Activated naive CD4-positive, alpha-beta T cell treated with anti-CD3 and anti-CD28 coated beads, Interleukin-2, amount 50 U/mL, for 24 hours (primary cell): ENCODE data around the gene CTDP1.

Experiments used
- H3K27ac Mint-ChIP-seq: one replicate; pipeline ENCODE4 v1.8.0; 2021; ENCODE audit warnings: mild to moderate bottlenecking, mixed read lengths
- H3K27me3 Mint-ChIP-seq: one replicate; pipeline ENCODE4 v1.8.0; 2021; ENCODE audit warnings: mixed read lengths
- H3K36me3 Mint-ChIP-seq: one replicate; pipeline ENCODE4 v1.8.0; 2021; ENCODE audit warnings: mixed read lengths
- H3K4me1 Mint-ChIP-seq: one replicate; pipeline ENCODE4 v1.8.0; 2021; ENCODE audit warnings: mixed read lengths
- H3K4me3 Mint-ChIP-seq: one replicate; pipeline ENCODE4 v1.8.0; 2021; ENCODE audit warnings: mild to moderate bottlenecking, mixed read lengths
- H3K9me3 Mint-ChIP-seq: one replicate; pipeline ENCODE4 v1.8.0; 2021; ENCODE audit warnings: mixed read lengths

The CTDP1 gene

DNA sequence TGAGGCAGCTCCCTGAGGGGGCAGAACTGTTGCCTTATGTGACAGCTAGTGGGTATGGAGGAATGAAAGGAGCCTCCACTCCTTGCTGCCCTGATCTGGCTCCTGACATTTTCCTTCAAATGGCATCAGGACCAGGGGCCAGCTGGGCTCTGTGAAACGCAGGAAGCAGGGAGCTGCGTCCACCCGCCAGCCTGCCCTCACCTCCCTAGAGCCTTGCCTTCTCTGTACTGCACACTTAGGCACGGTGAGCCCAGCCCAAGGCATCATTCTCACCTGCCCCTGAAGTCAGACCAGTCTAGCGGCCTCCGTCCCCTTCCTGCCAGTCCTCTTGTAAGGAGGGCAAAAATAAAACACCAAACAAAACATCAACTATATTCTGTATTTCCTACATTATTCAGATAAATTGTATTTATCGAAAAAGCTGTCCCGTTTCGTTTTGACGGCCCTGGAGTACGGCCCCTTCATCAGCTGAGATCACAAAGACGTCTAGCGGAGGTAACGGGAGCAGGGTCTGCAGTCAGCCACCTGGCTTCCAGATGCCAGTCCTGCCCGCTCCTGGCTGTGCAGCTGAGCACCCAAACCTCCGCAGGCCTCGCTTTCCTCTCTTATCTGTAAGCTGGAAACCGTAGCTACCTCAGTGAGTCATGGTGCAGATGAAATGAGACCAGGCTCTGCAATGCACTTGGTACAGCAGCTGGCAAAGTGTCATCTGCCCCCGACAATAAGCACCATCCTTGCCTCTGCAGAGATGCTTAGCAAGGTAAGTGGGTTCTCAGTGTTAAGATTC, 6.9 kb upstream of the CTDP1 start:
- Mint-ChIP-seq H3K4me1 (no peaks in the 10 kb centered on the region), H3K36me3 (peaks cover 12% of the 10 kb centered on the region), H3K9me3 (peaks cover 3% of the 10 kb centered on the region), H3K27me3 (no peaks in the 10 kb centered on the region), H3K4me3 (no peak overlapping the region), H3K27ac (no peak overlapping the region)

DNA sequence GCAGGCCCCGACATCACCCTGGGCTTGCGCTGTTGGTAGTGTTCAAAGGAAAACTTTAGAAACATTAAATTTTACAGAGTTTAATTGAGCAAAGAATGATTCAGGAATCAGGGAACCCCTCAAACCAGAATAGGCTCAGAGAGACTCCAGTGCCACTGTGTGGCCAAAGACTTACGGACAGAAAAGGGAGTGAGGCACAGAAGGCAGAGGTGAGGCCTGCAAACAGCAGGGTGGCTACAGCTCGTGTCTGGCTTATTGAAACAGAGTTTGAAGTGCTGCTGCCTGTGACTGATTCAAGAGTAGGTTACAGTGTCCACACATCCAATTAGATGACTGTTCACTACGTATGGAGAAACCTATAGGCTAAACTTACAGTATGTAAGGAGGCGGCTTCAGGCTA, 2.4 kb upstream of the CTDP1 start:
- peaks cover 8% of the 10 kb centered on the region for H3K36me3 Mint-ChIP-seq
- peak overlapping the region; percentile 36 for H3K4me3 Mint-ChIP-seq
- no peaks in the 10 kb centered on the region for H3K27me3 Mint-ChIP-seq
- no peak overlapping the region for H3K27ac Mint-ChIP-seq
- peaks cover 25% of the 10 kb centered on the region for H3K4me1 Mint-ChIP-seq
- H3K9me3 Mint-ChIP-seq, result no peaks in the 10 kb centered on the region

DNA sequence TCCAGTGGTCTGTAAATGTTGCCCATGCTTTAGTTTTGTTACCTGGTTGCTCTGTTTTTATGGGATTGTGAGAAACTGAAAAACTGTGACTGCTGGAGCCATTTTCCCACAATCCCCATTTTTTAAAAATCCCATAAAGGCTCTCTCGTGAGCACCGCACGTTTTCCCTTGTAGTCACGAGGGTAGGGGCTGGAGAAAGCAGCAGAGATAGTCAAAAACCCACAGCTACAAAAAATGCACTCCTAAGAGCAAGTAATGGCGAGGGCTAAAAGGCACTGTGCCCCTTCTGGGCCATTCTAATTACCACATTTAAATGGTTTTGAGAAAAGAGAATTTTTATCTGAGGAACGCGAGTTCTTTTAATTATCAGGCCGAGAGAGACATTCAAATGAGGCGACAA, 1.8 kb upstream of the CTDP1 start:
- Mint-ChIP-seq H3K27ac (no peak overlapping the region), H3K4me3 (peak overlapping the region; percentile 86), H3K4me1 (peaks cover 31% of the 10 kb centered on the region), H3K36me3 (peaks cover 11% of the 10 kb centered on the region), H3K9me3 (no peaks in the 10 kb centered on the region), H3K27me3 (no peaks in the 10 kb centered on the region)

DNA sequence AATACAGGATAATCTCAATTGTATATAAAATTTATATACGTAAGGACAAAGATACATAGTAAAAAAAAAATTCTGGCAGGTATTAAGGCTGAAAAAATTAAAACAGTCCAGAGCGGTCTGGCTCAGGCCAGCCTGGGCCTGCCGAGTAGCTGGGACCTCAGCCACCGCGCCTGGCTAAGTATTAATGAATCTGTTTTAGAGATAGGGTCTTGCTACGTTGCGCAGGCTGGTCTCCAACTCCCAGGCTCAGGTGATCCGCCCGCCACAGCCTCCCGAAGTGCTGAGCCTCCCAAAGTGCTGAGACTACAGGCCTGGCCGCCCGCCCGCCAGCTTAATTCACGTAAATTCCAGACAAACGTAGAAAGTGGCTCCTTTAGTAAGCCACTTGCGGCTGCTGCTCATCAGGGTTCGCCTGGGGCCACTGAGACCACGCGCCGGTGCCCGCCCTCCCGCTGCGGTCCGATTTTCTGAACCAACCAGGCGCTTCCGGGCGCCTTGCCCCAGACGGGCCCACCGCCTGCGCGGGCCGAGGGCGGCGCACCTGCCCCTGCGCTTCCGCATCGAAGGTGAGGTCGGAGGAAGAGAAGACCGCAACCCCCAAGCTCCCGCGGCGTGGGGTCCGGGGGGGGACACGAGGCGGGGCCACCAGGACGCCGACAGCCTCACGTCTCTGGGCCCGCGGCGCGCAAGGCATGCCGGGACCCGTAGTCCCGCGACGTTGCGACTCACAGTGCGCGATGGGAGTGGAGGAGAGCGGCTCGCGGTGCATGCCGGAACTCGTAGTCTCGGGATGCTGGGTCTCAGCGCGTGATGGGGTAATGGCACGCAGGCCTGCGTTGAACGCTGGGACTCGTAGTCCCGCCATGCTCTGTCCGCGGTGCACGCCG, 695 bp upstream of the CTDP1 start:
- H3K27me3 Mint-ChIP-seq, result no peaks in the 10 kb centered on the region
- no peaks in the 10 kb centered on the region for H3K9me3 Mint-ChIP-seq
- peaks cover 9% of the 10 kb centered on the region for H3K36me3 Mint-ChIP-seq
- peak overlapping the region; percentile 97 for H3K27ac Mint-ChIP-seq
- H3K4me1 Mint-ChIP-seq, result peaks cover 42% of the 10 kb centered on the region
- peak overlapping the region; percentile 86 for H3K4me3 Mint-ChIP-seq

DNA sequence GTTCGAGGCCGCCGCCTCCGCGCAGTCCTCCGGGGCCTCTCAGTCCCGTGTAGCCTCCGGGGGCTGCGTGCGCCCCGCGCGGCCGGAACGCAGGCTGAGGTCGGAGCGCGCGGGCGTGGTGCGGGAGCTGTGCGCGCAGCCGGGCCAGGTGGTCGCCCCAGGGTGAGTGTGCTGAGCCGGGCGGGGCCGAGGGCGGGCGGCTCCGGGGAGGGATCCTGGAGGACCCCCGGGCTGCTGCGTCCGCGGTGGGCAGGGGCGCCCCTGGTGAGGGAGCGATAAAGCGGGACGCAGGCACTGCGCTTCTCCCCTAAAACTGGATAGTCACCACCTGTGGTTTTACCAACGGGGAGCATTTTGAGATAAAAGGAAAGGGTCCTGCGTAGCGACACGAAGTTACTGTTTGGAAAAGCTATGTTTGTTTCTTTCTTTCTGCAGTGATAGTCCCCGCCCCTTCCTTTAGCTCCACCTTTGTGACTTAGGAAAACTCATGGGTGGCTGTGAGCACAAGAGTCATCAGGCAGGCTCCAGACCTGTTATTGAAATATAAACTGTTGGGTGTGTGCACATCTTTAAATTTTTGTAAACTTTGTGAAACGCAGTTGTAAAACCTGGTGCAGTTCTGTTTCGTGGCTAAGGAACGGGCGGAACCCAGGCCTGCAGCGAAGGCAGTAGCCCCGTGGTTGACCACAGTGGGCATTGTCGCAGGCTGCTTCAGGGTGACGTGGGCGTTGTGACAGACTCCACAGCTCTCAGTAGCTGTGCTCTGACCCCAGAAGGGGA, 687 bp downstream of the CTDP1 start:
- peak overlapping the region; percentile 89 for H3K4me3 Mint-ChIP-seq
- no peaks in the 10 kb centered on the region for H3K9me3 Mint-ChIP-seq
- no peaks in the 10 kb centered on the region for H3K27me3 Mint-ChIP-seq
- peaks cover 9% of the 10 kb centered on the region for H3K36me3 Mint-ChIP-seq
- H3K27ac Mint-ChIP-seq, result peak overlapping the region; percentile 75
- H3K4me1 Mint-ChIP-seq, result peaks cover 55% of the 10 kb centered on the region

DNA sequence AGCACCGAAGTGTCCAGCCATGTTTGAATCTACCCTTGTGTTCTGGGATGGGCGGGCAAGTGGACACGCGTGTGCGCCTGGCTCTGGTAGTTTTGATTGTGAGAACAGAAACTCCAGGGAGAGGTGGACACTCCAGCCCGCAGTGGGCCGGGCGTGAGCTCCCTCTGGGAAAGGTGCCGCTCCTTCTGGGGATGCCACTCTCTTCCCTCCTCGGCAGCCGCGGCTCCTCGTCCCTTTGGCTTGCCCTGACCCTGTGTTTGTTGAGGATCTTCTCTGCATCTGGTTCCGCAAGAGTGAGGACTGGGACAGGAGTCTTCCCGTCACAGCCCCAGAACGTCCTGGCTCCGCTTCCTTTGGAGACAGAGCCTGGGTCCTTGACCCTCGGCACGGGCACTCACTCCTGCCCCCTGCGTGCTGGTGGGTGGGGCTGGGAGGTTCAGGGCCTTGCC, 1.3 kb downstream of the CTDP1 start:
- no peaks in the 10 kb centered on the region for H3K27me3 Mint-ChIP-seq
- peak overlapping the region; percentile 82 for H3K27ac Mint-ChIP-seq
- peaks cover 9% of the 10 kb centered on the region for H3K36me3 Mint-ChIP-seq
- peak overlapping the region; percentile 89 for H3K4me3 Mint-ChIP-seq
- H3K4me1 Mint-ChIP-seq, result peaks cover 62% of the 10 kb centered on the region
- H3K9me3 Mint-ChIP-seq, result no peaks in the 10 kb centered on the region

DNA sequence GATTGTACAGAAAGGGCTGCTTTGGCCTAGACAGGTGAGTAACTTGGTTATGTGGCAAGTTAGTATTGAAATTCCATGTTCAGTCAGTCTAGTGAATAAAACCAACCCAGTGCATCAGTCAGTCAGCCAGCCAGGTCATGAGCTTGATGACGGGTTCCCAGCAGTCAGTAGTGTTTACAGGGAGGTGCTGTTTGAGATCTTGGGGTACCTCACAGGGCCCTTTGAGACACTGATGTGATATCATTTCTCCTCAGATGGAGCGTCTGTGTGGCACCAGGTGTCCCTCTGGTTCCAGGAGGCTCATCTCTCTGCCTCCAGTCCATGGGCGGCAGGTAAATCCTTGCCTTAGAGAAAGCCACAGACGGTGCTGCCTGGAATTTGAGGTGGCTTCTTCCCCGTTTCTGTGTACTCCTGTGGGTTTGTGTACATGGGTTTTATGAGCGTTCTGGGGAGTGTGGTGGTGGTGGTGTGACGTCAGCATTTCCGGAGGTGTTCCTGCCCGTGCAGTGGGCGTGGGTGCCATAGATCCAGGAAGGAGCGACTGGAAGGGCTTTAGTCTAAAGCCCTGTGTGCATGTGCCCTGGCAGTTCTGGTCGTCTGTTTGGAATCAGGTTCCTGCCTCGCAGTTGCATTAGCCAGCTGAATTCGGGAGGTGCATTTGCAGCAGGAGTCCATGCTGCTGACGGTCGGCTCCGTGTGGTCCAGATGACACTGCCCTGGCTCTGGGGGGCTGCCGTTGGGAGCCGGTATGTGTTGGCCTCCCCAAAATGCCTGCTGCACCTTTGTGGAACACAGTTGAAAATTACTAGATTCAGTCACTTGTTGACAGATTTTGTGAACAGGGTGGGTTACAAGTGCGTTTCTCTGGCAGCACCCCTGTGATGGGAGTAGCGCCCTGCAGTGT, 2.1 kb downstream of the CTDP1 start:
- Mint-ChIP-seq H3K36me3 (peaks cover 7% of the 10 kb centered on the region), H3K4me3 (peak overlapping the region; percentile 89), H3K27ac (peak overlapping the region; percentile 82), H3K9me3 (no peaks in the 10 kb centered on the region), H3K4me1 (peaks cover 68% of the 10 kb centered on the region), H3K27me3 (no peaks in the 10 kb centered on the region)

DNA sequence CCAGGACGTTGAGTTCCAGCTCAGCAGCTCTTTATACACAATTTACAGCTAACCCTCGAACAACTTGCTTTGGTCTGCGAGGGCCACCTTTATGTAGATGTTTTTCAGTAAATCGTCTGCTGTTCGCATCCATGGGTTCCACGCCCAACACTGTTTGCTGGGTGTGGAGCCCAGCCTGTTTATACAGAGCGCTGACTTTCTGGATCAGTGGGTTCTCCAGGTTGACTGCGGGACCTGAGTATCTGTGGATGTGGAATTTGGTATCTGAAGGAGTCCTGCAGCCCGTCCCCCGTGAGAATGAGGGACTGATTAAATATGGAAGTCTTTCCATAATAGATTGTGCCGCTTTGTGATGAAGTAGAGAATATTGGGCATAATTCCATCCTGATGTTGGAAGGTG, 2.9 kb downstream of the CTDP1 start:
- Mint-ChIP-seq H3K4me1 (peaks cover 68% of the 10 kb centered on the region), H3K27ac (peak overlapping the region; percentile 91), H3K27me3 (no peaks in the 10 kb centered on the region), H3K4me3 (peak overlapping the region; percentile 89), H3K9me3 (no peaks in the 10 kb centered on the region), H3K36me3 (peaks cover 3% of the 10 kb centered on the region)

DNA sequence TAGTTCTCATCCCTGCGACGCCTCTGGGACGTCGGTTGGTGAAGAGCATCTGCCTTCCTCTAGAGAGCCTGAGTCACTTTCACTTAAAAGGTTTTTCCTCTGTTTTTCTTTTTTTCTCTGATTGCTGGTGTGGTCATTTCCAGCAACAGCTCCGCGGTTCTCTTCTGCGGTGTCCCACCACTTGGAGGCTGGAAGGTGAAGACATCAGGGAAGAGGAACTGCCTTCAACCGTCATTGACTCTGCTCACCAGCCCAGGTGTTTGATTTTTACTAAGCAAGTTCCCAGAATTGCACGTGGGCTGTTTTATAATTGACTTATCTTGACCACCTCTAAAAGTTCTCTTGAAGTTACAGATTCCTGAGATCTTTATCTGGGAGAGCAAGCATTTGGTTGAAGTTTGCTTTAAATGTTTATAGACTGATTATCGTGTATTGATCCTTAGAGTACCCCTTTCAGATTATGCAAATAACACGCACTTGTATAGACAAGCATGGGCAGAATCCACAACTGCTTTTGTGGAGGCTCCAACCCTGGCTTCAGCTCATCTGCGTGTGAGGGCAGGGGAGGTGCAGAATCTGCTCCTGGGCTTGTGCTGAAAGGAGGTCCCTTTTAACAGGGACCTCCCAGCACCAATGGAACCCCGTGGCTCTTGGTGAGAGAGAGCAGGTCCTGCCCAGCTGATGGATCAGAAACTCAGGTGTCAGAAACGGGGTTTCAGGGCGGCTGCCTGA, 3.5 kb downstream of the CTDP1 start:
- Mint-ChIP-seq H3K4me3 (peak overlapping the region; percentile 89), H3K36me3 (peaks cover 3% of the 10 kb centered on the region), H3K27ac (peak overlapping the region; percentile 91), H3K27me3 (no peaks in the 10 kb centered on the region), H3K4me1 (peaks cover 68% of the 10 kb centered on the region), H3K9me3 (no peaks in the 10 kb centered on the region)

DNA sequence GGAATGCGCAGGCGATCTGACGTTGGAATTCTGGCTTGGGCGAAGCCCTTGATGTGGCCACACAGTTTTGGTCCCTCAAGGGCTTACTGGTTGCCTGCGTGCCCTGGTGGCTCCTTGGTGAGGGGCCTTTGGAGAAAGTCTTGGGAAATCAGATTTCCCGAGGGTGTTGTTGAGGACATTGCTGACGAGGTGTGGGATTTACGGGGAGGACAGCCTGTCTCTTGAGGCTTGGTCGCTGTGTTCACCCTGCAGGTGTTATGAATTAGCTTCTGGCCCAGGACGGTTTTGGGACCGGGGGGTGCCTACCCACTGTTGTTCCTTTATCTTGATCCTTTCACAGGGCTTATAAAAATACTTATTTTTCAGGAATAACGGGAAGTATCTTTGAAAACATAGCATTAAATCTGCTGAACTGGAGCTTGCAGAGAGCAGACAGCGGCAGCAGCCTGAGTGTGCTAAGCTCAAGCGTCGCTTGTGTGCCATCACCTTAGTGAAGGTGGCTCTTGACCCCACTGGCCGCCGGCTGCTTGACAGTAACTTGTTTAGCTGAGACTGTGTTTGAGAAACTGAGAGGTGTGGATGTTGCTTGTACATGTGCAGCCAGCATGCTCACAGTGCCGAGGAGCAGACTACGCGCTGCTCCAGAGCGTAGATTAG, 4.2 kb downstream of the CTDP1 start:
- Mint-ChIP-seq H3K27me3 (no peaks in the 10 kb centered on the region), H3K4me3 (peak overlapping the region; percentile 41), H3K4me1 (peaks cover 62% of the 10 kb centered on the region), H3K27ac (no peak overlapping the region), H3K9me3 (no peaks in the 10 kb centered on the region), H3K36me3 (peaks cover 3% of the 10 kb centered on the region)

DNA sequence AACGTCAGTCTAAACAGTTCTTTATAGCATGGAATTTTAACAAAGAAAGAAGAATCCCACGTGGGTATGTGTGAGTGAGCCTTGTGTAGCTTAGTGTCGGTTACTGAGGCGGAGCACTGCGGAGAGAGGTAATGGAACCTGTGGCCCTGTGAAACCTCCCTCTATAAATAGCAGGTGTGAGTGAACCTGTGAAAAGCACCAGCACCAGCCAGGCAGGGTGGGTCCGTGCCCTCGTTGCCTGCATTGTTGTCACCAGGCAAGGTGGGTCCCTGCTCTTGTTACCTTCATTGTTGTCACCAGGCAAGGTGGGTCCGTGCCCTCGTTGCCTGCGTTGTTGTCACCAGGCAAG, 4.7 kb downstream of the CTDP1 start:
- Mint-ChIP-seq H3K36me3 (peaks cover 3% of the 10 kb centered on the region), H3K27ac (no peak overlapping the region), H3K9me3 (no peaks in the 10 kb centered on the region), H3K27me3 (no peaks in the 10 kb centered on the region), H3K4me3 (peak overlapping the region; percentile 41), H3K4me1 (peaks cover 67% of the 10 kb centered on the region)

DNA sequence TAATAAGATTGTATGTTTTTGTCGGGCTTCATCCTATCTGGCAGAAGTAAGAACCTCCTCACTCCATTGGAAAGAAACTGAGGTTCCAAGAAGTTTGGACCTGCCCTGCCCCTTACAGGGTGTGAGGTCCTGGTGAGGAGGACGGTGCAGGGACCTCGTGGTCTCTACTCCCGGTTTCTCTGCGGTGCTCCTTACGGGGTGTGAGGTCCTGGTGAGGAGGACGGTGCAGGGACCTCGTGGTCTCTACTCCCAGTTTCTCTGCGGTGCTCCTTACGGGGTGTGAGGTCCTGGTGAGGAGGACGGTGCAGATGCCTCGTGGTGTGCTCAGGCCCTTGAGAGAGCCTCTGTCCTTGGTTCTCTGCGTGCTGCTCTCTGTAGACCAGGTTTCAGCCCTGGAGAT, 5.2 kb downstream of the CTDP1 start:
- Mint-ChIP-seq H3K9me3 (no peaks in the 10 kb centered on the region), H3K4me3 (peak overlapping the region; percentile 38)

DNA sequence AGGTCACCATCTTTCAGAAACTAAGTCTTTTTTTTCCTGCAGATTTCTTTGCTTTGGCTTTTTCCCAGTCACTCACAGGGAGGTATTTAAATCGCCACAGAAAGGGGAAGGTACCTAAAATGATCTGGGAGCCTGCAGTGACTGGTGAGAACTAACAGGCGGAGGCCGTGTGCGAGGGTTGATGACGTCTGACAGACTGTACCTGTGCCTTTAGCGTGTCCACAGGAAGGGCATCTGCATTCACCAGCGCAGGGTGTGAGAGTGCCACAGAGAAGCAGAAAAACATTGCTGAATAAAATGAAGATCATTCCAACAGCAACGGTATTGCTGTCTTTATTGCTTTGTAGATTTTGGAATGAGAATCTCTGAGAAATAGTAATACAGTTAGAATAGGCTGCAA, 5.7 kb downstream of the CTDP1 start:
- Mint-ChIP-seq H3K36me3 (peaks cover 3% of the 10 kb centered on the region), H3K9me3 (no peaks in the 10 kb centered on the region), H3K4me1 (peaks cover 74% of the 10 kb centered on the region), H3K27me3 (no peaks in the 10 kb centered on the region), H3K27ac (no peak overlapping the region), H3K4me3 (peak overlapping the region; percentile 6)

More for the DNA sequence above, 5.2 kb downstream of the CTDP1 start:
- Mint-ChIP-seq H3K27me3 (no peaks in the 10 kb centered on the region), H3K27ac (peak overlapping the region; percentile 65), H3K4me1 (peaks cover 70% of the 10 kb centered on the region), H3K36me3 (peaks cover 3% of the 10 kb centered on the region)

DNA sequence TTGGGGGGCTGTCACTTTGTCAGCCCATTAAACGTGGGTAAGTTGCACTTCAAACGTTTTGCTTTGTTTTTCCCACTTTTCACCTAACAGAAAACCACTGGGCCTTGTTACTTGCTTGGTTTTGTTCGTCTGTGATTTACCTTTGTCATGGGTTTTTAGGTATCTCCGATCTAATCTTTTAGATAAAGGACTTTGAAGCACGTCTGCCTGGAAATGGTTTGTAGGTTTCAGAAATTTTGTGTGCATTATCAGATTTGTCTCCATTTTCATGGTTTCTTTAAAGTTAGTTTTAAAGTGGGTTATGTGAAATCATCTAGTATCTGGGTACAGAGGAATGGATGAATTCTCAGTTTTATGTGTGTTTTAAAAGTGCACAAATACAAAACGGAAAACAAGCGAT, 6.4 kb downstream of the CTDP1 start:
- H3K27me3 Mint-ChIP-seq, result no peaks in the 10 kb centered on the region
- H3K36me3 Mint-ChIP-seq, result peaks cover 3% of the 10 kb centered on the region
- H3K27ac Mint-ChIP-seq, result peak overlapping the region; percentile 32
- no peaks in the 10 kb centered on the region for H3K9me3 Mint-ChIP-seq
- peak overlapping the region; percentile 23 for H3K4me3 Mint-ChIP-seq
- peaks cover 73% of the 10 kb centered on the region for H3K4me1 Mint-ChIP-seq
